HG03025 (cell line): ENCODE results near the gene TNIP2.
"Not testable (repeated sequence)": the region's sequence is repeated elsewhere in the genome, so short reads cannot be mapped to it uniquely, and the experiment has no call there.

Experiments used
- ATAC-seq: cut with Tn5 transposase; IDR thresholded peaks from one replicate; pipeline ENCODE4 v1.9.1; 2021; ENCODE audit warnings: mild to moderate bottlenecking, moderate library complexity; ENCODE audit not compliant: unreplicated experiment, low FRiP score

The TNIP2 gene

DNA sequence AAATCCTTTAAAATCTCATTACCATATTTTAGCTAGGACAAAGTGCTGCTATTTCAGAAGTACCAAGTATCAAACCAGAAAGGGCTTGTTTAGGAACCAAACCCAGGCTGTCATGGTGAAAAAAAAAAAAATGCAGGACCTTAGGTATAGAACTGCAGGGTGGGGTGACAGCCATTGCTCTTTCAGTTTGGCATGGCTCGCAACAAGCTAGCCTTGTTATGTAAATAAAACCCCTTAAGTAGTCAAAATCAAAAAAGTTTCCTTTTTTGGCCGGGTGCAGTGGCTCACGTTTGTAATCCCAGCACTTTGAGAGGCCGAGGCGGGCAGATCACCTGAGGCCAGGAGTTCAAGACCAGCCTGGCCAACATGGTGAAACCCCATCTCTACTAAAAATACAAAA is 24.5 kb upstream of the TNIP2 start:
- ATAC-seq, result not testable (repeated sequence)

- ATAC-seq, result no peak
These were observed 15.1 kb upstream of the TNIP2 start for GRCh38 chr4:2771264-2771663.

DNA sequence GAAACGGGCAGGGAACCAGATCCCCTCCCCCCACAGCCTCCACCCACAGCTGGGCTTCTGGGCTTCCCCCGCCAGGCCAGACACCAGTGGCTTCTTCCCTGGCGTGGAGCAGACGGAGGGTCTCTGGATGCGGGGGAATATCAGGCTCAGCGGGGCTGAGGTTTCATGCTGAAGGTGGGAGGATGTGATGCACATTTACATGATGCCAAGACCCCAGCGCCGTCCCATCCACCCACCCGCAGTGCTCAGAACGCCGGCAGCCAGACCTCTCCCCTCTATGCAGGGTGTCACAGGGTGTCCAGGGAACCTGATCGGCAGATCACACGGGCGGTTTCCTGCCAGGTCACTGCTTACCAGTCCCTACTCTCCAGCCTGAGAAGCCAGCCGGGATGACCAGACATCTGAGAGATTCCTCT is 12.8 kb upstream of the TNIP2 start:
- ATAC-seq, result no peak

DNA sequence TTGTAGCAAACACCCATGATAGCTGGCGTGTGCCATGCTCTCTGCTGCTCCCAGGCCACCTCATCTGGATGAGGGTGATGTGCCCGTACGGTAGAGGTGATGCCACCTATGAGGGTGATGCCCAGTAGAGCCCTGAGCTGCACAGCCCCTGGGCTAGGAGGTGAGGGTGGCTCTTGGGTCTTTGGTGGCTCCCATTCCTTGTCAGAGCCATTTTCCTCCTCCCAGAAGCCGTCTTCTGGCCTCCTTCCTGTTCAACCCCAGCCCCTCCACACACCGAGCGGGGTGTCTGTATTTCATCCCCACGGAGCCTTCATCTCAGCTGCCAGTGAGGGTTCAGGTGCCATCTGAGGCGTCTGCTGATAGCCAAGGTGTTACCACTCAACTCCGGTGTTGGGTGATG is 12.0 kb upstream of the TNIP2 start:
- ATAC-seq, result no peak

GRCh38 chr4:2767705-2768074 is 11.6 kb upstream of the TNIP2 start:
- ATAC-seq, result no peak

DNA sequence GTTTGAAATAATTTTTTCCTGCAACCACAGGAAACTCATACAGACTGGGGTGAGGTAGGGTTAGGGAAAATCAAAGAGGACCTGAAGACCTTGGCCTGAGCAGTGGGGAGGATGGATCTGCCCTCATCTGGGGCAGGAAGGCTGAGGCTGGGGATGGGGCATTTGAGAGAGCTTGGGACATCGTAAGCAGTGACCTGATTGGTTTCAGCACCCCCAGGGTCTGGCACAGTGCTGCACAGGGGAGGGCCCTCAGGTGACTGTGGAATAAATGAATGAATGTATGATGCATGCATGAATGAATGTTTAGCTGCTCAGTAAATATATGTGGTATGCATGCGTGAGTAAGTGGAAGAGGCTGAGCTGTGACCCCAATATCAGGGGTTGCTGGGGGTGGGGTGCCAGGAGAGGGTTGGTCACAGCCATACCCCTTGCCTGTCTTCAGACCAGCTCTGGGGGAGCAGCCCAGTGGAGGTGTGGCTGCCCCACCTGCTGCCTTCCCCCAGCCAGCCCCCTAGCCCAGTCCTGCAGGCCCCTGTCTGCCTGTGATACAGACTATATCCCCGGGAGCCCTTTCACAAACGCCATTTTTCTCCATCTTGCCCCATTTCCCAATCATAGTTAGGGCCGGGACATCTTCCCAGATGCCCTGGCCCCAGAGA is 11.0 kb upstream of the TNIP2 start:
- no peak for ATAC-seq

DNA sequence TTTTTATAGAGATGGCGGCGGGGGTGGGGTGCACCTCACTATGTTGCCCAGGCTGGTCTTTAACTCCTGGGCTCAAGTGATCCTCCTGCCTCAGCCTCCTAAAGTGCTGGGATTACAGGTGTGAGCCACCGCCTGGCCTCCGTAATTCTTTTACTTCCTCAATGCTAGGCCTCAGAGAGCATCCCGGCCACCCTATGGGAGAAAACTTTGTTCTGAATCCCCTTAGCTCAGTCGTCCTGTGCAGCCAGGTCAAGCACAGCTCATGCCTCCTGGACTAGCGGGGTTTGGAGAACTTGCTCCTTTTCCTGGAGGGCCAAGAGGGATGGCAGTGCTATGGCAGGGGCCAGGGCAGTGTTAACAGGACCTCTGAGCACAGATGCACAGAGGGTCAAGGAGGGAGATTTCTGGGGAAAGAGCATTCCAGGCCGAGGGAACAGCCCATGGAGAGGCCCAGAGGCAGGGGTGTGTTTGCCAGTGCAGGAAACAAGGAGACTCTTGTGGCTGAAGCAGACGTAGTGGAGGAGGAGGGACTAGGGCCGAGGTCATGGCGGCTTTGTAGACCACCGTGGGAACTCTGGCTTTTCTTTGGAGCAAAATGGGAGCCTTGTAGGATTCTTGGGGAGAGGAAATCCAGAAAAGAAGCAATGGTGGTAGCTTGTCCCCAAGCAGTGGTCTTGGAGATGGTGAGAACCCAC is 9.8 kb upstream of the TNIP2 start:
- no peak for ATAC-seq

GRCh38 chr4:2763511-2763967 is 7.4 kb upstream of the TNIP2 start:
- ATAC-seq, result no peak

DNA sequence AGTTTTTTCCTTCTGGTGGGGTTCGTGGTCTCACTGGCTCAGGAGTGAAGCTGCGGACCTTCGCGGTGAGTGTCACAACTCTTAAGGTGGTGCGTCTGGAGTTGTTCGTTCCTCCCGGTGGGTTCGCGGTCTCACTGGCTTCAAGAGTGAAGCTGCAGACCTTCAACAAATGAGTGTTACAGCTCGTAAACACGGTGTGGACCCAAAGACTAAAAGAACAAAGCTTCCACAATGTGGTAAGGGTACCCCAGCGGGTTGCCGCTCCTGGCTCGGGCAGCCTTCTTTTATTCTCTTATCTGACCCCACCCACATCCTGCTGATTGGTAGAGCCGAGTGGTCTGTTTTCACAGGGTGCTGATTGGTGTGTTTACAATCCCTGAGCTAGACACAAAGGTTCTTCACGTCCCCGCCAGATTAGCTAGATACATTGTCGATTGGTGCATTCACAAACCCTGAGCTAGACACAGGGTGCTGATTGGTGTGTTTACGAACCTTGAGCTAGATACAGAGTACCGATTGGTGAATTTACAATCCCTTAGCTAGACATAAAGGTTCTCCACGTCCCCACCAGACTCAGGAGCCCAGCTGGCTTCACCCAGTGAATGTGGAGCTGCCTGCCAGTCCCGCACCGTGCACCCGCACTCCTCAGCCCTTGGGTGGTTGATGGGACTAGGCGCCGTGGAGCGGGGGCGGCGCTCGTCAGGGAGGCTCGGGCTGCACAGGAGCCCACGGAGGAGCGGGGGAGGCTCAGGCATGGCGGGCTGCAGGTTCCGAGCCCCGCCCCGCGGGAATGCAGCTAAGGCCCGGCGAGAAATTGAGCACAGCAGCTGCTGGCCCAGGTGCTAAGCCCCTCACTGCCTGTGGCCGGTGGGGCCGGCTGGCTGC is 6.6 kb upstream of the TNIP2 start:
- ATAC-seq, result not testable (repeated sequence)

DNA sequence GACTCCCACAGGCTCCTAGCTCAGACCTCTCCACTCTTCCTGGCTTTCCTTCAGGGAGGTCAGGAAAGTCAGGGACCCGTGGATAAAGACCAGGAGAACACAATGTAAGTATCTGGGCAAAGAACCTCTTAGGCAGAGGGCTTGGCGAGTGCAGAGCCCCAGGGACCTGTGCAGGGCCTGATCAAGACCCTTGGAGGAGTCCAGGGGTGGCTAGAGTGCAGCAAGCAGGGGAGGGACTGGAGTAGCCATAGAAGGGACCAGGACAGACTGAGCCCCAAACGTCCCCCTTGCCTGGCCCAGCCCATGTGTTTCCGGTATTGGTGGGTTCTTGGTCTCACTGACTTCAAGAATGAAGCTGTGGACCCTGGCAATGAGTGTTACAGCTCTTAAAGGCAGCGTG is 5.9 kb upstream of the TNIP2 start:
- no peak for ATAC-seq

- ATAC-seq, result no peak
These were observed 5.1 kb upstream of the TNIP2 start for GRCh38 chr4:2761035-2761923.

DNA sequence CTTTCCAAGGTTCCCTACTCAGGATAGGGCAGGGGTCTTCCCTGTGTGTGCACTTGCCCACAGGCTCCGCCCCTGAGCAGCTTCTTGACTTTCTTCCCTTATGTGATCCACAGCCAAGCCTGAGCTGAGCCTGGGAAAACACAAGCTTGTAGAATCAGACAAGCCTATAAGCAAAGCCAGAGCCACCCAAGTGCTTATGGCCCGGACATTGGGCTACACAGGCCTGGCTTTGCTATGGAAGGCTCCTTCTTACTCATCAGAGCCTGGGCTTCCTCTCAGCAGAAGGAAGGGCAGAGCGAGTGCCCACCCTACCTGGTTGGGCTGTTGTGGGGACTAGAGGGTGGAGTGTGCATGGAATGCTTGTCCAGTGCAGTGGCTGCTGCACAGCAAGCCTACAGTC is 1.3 kb upstream of the TNIP2 start:
- no peak for ATAC-seq

- no peak for ATAC-seq
These were observed 685 bp upstream of the TNIP2 start for GRCh38 chr4:2756691-2757350.

GRCh38 chr4:2754848-2755819 is 1.0 kb downstream of the TNIP2 start:
- no peak for ATAC-seq

- no peak for ATAC-seq
These were observed 2.7 kb downstream of the TNIP2 start for GRCh38 chr4:2753436-2753835.

DNA sequence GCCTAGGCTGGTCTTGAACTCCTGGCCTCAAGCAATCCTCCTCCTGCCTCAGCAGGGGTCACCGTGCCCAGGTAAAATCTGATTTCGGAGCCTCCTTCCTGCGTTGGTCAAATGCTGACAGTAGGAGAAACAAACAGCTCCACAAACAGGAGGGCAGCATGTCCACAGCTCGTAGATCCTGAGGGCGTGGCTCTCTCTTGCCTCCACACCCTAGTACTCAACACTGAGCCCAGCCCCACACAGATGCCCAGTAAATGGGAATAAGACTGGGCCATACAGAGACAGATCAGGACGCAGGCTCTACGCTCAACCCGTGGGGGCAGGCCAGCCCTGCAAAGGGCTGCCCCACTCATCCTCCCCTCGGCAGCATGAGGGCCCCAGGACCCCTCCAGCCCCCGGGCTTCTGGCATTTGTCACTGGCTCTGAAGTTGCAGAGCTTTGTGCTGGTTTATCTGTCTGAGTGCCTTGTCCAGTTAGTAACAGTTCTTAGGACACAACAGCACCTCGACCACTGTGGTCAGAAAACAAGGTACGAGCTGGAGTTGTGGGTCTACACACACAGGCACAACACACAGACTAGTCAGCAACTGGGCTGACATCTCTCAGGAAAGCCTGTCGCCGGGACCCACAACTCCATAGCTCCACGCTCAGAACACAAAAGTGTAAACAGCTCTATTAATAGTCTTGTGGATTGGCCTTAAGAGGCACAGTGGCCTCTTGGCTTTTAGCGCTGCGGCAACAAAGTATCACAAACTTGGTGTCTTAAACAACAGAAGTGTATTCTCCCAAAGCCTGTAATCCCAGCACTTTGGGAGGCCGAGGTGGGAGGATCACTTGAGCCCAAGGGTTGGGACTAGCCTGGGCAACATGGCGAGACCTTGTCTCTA is 5.2 kb downstream of the TNIP2 start:
- ATAC-seq, result no peak

DNA sequence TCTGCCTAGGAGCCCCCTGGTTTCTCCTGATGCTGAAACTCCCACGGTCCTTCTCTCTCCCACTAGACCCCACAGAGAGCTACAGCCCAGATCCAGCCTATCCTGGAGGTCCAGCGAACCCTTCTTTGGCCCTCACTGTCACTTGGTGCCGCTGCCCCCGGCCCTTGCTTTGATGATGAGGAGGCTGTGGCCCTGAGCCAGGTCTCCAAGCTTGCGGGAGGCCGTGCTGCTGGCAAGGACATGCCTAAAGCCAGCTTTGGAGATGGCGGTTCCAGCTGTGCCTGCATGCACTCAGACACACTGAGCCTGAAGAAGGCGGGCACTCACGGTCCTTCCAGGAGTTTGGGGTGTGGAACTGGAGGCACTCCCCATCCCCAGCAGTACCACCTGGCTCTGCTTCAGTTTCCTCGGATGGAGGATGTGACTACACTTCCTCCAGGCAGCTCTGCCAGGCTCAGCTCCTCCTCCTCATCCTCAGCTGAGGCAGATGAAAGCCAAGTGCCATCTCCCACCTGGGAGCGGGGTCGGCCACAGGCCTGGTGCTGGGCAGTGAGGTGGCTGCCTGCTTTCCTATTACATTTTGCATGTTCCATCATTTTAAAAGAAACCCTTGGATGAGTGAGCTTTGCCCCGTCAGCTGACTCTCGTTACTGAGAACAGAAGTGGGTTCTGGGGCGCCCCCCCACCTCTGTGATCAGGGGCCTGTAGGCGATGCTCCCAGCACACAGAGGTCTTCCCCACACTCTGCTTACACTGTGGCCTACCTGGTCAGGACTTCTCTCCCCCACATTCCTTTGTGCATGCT is 9.0 kb downstream of the TNIP2 start:
- no peak for ATAC-seq
